HG02973 (cell line): ENCODE data around the gene ADGRV1.
"Not testable (repeated sequence)": the region's sequence is repeated elsewhere in the genome, so short reads cannot be mapped to it uniquely, and the experiment has no call there.

ENCODE experiments used
- ATAC-seq: cut with Tn5 transposase; IDR thresholded peaks from one replicate; pipeline ENCODE4 v1.9.1; 2021; ENCODE audit warnings: moderate library complexity; ENCODE audit not compliant: unreplicated experiment

ADGRV1 gene

DNA sequence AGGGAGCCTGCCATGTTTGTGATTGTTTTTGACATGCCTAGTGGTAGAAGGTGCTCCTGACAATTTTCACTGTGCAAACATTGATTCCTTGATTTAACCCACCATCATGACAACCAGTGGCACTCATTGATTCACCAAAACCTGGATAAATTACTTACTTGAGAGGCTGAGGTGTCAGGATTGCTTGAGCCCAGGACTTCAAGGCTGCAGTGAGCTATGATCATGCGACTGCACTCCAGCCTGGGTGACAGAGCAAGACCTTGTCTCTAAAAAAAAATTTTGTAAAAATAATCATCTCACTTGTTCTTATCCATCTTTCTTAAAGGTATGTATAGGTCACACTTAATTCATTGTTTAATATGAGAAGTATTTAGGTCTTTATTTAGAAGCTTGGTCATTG, 423.2 kb downstream of the ADGRV1 start:
- no peak for ATAC-seq

DNA sequence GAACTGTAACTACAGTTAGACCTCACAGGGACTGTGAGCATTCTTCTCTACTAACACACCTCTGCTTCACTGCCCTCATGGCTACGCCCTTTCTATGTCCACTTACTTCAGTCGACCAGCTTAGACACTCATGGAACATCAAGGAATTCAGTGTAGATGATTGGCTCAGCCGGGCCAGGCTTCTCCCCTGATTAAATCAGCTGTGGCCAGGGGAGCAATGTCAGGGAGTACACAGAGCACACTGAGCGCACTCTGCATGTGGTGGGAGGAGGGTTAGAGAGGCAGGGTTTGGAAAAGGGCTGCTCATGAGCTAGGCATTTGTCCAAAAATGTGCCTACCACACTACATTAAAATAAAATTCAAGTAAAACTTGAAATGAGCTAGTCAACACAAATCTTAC, 424.0 kb downstream of the ADGRV1 start:
- no peak for ATAC-seq

DNA sequence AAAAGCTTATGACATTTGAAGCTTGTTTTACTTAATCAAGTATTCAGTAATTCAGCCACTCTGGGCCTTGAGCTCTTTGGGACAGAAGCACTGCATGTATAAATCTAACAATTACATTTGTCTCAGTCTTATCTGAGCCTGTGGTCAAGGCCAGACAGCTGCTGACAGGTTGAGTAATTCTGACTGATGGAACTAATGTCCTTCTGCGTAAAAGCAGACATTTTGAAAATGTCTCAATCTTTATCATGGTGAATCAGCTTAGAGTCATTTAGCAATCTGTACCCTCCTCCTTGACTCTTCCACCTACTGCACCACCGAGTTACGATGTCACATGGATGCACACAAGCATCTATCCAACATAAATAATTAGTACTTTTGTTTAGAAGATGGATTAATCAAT, 424.6 kb downstream of the ADGRV1 start:
- ATAC-seq, result no peak

DNA sequence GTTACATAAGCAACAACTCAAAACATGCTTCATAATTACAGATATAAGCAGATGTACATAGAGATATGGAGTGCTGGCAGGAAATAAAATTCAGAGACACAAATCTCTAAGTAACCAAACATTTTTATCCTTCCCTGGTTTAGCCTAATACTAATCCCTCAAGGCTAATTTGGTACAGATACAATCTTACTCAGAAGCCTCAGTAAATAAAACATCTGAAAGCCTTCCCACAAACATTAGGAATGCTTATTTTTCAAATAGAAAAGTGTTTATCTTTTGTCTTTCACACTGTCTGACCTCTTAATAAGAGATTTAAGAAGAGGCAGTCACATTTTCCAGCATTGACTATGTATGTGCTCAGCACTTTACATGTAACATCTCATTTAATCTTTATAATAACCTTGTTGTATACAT, 425.1 kb downstream of the ADGRV1 start:
- ATAC-seq, result no peak

DNA sequence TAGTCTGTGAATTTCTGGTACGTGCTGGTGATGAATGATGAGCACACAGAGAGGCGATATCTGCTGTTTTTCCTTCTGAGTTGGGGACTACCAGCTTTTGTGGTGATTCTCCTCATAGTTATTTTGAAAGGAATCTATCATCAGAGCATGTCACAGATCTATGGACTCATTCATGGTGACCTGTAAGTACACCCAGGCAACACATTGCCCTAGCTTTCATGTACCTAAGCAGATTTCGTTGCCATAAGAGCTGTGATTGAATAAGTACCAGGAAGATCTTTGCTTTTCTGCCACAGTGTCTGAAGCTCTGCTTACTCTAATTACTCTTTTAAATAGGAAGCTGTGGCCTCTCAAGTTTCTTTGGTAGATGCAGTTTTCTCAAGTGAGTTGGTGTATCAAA, 426.7 kb downstream of the ADGRV1 start:
- no peak for ATAC-seq

DNA sequence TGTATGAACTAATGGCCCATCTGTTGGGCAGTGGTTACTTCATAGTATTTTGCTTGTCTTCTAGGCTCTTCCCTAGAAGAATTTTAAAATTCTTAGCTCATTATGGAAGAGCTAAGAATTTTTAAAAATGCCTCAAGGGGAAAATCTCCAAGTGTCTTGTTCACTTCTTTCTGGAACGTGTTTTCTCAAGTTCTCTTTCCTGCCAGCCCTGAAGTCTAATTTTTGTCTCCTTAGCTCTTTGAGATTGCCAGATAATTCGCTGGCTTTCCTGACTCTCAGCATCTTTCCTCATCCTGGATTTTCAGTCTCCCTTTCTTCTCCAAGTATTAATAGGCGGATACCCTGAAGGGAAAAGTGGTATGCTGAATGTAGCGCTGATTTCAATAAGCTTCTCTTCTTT, 429.1 kb downstream of the ADGRV1 start:
- ATAC-seq, result no peak

DNA sequence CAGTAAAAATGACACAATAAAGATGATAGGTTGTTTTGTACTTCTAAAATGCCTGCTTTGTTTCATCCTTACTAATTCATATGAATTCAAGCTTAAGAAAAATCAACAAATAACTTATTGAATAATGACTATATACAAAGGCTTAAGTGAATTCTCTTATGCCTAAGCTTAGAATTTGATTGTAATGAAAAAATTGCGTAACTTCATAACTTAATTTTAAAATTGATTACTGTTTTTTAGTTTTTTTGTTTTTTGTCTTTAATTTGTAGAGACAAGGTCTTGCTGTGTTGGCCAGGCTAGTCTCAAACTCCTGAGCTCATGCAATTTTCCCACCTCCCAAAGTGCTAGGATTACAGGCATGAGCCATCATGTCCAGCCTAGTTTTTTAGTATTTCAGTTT, 432.6 kb downstream of the ADGRV1 start:
- no peak for ATAC-seq

DNA sequence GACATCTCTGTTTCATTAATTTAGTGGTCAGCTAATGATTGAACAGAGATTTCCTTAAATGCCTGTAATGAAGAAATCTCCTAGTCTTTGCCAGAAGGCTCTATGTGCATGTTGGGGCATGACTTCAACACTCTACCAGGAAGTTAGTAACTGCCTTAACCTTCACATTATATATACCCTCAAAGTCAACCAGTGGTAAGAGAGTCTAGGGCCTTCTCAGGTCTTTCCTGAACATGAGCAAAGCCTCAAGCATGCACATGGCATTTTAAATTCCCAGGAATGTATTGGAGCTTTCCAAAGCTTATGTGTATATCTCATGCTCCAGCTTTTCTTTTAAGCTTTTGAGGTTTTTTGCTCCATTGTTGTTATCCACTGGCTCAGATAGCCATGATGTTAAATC, 436.2 kb downstream of the ADGRV1 start:
- no peak for ATAC-seq

DNA sequence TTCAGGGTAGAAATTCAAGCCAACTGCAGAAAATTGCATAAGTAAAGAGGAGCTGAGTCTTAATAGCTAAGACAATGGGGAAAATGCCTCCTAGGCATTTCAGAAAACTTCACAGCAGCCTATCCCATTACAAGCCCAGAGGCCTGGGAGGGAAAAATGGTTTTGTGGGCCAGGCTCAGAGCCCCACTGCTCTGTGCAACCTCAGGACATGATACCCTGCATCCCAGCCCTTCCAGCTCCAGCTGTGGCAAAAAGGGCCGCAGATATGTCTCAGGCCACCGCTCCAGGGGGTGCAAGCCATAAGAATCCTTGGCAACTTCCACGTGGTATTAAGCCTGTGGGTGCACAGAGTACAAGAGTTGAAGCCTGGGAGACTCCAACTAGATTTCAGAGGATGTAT, 437.5 kb downstream of the ADGRV1 start:
- ATAC-seq, result no peak

DNA sequence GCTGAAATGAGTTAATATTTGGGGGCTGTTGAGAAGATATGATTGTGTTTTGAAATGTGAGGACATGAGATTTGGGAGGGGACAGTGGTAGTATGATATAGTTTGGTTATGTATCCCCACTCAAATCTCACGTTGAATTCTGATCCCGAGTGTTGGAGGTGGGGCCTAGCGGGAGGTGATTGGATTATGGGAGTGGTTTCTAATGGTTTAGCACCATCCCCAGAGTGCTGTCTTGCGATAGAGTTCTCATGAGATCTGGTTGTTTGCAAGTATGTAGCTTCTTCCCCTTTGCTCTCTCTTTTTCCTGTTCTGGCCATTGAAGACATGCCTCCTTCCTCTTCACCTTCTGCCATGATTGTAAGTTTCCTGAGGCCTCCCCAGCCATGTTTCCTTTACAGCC, 438.5 kb downstream of the ADGRV1 start:
- ATAC-seq, result no peak

DNA sequence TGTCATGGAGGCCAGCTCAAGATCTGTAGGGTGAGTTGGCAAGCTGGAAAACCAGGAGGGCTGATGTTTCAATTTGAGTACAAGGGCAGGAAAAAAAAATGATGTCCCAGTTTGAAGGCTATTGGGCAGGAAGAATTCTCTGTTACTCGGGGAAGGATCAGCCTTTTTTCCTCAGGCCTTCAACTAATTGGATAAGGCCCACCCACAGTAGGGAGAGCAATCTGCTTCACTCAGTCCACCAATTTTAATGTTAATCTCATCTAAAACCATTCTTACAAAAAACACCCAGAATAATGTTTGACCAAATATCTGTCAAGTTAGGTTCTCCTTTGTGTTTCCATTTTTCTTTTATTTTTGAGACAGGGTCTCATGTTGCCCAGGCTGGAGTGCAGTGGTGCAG, 442.1 kb downstream of the ADGRV1 start:
- no peak for ATAC-seq

DNA sequence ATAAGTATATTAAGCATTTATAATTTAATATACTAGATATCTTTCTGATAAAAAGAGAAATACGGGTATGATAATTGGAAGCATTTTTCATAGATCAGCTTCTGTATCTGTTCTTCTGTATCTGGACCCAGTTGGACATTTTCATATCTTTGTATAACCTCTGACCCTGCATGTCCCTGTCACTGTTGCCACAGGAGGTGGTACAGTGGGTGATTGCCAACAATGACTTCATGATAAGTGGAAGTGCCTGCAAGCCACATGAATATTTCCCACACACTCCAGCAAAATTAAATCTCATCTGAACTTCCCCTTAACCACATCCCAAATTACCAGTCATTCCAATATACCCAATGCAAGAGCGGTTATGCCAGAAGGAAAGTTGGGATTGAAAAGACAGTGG, 448.1 kb downstream of the ADGRV1 start:
- ATAC-seq, result no peak

DNA sequence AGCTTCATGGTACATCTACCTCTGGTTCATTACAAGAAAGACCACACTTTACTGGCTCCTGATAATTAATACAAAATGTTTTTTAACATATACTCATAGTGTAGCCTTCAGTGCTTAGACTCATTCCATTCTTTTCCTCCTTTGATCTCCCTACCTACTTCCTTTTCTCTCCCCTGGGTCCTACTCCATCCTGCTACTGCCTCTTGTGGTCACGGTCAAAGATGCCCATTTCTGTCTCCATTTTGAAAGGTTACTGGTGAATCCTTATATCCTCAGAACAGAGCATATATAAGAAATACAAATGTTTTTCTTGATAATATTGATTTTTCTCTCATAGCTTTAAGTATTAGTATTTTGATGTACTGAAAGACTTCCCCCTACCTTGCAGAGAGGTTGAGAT, 448.7 kb downstream of the ADGRV1 start:
- ATAC-seq, result no peak

DNA sequence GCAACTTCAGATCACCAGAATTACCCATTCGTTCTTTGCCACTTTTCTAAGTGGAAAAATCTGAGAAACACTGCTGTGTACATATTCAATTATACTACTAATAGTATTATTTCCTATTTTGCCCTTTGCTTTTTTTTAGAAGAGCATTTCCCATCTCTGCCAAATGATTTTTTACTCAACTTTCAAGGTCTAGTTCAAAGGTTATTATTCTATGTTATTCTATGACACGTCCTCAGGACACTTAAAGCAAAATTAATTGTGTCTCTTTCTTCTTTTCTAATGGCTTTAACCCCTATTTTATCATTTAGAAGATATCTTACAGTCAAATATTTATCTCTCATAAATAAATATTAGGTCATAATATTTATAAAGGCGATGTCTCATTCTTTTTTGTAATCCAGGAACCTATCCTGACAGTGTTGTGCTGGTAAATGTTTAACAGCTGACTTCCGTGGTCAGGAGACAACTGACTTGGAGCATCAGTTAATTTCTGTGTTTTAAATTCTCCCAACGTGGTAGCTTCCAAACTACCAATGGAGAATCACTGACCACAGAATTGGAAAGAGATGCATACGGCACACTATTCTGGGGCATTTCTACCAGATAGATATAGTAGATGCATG, 449.3 kb downstream of the ADGRV1 start:
- no peak for ATAC-seq

DNA sequence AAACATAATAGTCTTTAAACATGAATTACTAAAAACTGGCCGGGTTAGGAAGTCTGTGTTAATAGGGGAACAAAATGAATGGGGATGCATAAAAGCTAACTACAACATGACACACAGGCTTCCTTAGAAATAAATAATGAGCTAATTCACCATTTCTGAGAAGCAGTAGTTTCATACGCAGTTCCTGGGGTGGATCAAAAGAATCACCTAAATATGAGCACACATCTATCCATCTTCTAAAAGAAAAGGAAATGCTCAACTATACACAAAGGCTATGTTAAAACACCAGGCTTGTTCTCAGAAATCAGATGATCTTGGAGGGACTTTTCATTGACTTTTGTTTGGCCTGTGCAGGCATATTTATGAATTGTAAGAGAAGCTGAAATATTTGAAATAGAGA, 451.5 kb downstream of the ADGRV1 start:
- no peak for ATAC-seq

DNA sequence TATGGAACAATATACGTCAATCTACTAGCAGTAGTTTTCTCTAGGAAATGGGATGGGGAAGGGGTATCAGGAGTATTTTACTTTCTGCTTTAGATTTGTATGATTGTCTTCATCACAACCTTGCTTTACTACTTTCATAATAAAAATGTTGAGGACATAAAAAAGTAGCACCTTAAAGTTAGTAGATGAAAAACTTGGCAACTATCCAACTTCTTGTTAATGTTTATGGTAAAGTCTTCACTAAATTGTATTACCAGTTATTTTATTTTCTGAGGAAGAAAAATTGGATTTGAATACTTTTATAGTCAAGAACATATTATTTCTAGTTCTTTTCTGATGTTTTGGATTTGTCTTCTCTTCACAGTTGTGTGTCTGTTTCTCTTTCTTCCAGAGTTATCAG, 452.4 kb downstream of the ADGRV1 start:
- ATAC-seq, result no peak

DNA sequence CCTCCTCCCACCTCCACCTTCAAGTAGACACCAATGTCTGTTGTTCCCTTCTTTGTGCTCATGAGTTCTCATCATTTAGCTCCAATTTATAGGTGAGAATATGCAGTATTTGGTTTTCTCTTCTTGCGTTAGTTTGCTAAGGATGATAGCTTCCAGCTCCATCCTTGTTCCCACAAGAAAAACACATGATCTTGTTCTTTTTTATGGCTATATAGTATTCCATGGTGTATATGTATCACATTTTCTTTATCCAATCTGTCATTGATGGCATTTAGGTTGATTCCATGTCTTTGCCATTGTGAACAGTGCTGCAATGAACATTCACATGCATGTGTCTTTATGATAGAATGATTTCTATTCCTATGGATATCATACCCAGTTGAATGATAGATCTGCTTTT, 454.3 kb downstream of the ADGRV1 start:
- not testable (repeated sequence) for ATAC-seq

DNA sequence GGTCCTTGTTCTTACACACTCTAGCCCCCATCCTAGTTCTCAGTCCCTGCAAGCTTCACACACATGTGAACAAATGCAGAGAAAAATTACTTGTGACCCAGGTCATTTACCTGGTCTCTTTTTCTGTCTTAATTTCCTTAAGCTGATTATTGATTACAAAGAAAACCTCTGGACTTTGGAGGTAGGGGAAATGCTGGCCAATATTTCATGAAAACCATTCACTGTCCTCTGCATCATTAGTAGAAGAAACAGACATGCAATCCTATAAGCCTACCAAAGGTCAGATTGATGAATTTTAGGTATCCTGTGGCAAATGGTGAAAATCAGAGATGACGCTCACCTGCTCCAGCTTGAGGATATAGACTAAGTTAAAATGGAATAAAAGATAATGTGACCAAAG, 457.7 kb downstream of the ADGRV1 start:
- ATAC-seq, result no peak

DNA sequence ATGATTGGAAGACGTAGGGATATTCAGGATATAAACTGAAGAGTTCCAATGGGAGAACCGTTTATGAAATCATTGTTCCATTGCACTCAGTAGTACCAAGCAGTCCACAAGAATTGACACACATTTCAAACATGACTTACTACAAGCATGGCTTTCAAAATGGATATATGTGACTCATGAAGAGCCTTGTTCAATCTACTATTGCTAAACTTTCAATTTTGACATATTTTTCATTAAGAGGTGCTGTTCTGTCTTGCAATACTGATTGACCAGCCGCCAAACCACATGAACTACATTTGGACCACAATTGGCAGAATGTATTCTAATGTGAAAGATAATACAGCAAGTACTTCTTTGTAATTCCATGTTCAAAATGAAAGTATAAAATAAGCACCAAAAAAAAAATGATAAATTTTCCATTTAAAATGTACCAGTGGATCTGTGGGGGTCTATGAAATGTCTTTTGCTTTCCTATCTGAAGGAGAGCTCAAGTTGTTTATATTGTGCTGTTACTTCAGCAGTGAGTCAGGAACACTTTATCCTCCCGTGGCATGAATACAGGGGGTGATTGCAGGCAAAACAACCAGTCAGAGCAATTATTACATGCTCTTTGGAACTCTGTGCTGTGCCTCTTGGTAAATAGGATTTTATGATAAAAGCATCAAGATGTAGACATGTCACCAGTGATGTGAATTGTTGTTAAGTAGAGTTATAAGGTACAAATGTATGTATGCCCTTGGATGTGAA, 458.5 kb downstream of the ADGRV1 start:
- ATAC-seq, result no peak

DNA sequence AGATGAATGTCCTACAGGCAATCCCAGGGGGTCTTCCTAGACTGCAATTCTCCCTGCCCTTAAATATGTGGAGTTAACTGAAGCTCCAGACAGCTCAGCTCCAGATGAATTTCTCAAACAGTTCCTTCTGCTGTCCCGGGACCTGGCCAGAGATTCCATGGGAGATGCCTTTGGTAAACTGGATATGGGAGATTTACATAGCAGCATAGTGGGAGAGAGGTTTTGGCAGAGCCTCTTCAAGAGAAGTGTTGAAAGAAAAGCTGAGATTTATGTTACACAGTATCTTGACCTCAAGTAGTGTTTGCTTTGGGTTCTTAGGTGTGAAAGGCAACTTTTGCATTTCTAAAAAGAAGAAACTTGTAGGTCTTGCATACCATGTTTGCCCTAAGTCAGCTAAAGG, 459.6 kb downstream of the ADGRV1 start:
- ATAC-seq, result no peak

DNA sequence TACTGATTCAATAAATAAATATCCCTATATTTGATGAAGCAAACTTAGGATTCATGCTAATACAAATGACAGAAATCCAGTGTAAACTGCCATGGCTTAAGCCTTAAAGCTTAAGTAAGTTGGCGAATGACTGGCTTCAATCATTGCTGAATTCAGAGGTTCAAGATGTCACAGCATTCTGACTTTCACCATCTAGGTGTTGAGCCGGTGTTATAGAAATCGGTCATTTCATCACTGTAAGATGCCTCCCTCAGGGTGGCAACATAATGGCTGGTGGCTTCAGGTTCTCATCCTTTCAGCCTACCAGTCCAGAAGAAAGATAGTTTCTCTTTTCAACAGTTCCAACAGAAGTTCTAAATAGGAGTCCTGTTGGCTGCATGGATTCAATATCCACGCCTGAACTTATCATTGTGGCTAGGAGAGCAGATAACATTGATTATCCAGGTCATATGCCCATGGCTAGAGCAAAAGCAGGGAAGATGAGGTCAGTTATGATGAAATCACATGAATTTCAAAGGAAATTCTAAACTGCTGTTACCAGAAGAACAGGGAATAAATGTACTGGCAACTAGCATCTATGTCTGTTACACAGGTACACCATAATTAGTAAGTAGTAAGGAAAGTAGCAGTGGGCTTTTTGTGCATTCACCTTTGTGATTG, 460.2 kb downstream of the ADGRV1 start:
- ATAC-seq, result no peak

DNA sequence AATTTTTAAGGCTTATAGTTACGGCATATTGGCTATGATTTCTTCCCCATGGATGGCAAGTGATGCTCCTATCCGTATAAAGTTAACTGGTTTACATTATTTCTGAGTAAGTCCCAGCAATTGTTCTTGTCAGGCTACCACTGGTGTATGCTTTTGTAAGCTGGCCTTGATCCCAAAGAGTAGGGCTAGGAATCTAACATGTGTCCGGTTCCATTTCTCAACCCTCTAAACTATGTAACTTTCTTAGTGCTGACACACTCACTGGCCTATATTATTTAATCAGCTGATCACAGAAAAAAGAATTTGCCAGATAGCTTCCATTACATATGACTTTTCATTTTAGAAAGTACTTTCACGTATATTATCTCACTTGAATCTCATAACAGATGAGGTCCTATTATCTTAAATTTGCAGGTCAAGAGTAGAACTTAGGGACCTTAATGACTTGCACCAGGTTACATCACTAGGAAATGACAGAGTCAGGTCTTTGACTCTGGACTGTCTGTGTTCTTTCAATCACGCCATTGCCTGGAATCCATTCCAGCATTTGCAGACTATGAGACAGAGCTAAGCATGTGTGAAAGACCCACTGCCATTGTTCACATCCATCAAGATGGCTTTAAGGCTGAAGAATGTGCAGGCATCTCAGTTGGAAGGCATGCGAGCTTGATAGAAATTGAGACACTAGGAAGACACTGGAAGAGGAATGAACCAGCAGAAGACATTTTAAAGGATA, 461.6 kb downstream of the ADGRV1 start:
- ATAC-seq, result no peak
